Muscle layer of colon (tissue), 2 donors: ENCODE measurements around the gene MINAR1.

Source experiments
- H3K27ac ChIP-seq: one replicate; pipeline ENCODE4 v1.7.0; 2013; ENCODE audit warnings: low read depth, mild to moderate bottlenecking, low read length, moderate library complexity
- H3K27me3 ChIP-seq, 2 donors: one replicate each; pipeline ENCODE4 v1.7.0; 2013; ENCODE audit warnings: low read length in 2 of 2, mild to moderate bottlenecking in 2 of 2; ENCODE audit not compliant: insufficient read depth in 2 of 2, control insufficient read depth in 1 of 2
- H3K36me3 ChIP-seq: one replicate; pipeline ENCODE4 v1.7.0; 2013; ENCODE audit warnings: mild to moderate bottlenecking, low read length; ENCODE audit not compliant: insufficient read depth
- H3K4me1 ChIP-seq: one replicate; pipeline ENCODE4 v1.7.0; 2013; ENCODE audit warnings: mild to moderate bottlenecking, low read length; ENCODE audit not compliant: insufficient read depth
- H3K4me3 ChIP-seq, 2 donors: one replicate each; pipeline ENCODE4 v1.7.0; 2013; ENCODE audit warnings: low read length in 2 of 2, low read depth in 1 of 2, mild to moderate bottlenecking in 1 of 2, moderate library complexity in 1 of 2
- H3K9ac ChIP-seq: one replicate; pipeline ENCODE4 v1.7.0; 2013; ENCODE audit warnings: low read length
- H3K9me3 ChIP-seq: one replicate; pipeline ENCODE4 v1.7.0; 2013; ENCODE audit warnings: mild to moderate bottlenecking, low read length
- donor health status: abdominal sarcoma.
- donor health status: Adenocarcinoma of cecum.

MINAR1 gene

GRCh38 chr15:79478108-79478507, 46.0 kb downstream of the MINAR1 start:
- Histone ChIP-seq H3K27ac (no peak overlapping the region), H3K9me3 (no peaks in the 10 kb centered on the region), H3K4me1 (no peaks in the 10 kb centered on the region), H3K27me3 (no peaks in the 10 kb centered on the region), H3K4me3 (no peak overlapping the region), H3K36me3 (no peaks in the 10 kb centered on the region), H3K9ac (no peak overlapping the region)

DNA sequence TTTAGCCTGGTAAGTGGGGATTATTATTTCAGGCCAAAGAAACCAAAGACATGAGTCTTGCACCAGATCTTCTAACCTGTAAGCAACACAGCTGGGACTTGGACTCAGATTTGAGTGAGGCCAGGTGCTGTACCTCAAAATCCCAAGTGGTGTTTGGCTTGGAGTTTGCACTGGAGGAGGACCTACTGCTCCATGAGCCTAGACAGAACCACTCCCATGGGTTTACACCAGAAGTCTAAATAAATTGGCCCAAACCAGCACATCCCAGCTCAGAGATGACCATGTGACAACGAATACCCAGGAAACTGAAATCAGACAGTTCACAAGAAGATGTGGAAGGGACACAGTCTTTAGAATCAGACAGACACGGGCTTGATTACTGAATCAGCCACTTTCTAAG, 47.5 kb downstream of the MINAR1 start:
- no peak overlapping the region for H3K4me3 ChIP-seq

GRCh38 chr15:79481793-79482192, 49.7 kb downstream of the MINAR1 start:
- no peak overlapping the region for H3K9ac ChIP-seq
- no peak overlapping the region for H3K27ac ChIP-seq
- no peak overlapping the region for H3K4me3 ChIP-seq
- no peaks in the 10 kb centered on the region for H3K4me1 ChIP-seq
- H3K9me3 ChIP-seq: no peaks in the 10 kb centered on the region
- H3K36me3 ChIP-seq: no peaks in the 10 kb centered on the region
- no peaks in the 10 kb centered on the region for H3K27me3 ChIP-seq

More for the DNA sequence above, 47.5 kb downstream of the MINAR1 start:
- no peak overlapping the region for H3K27ac ChIP-seq
- no peaks in the 10 kb centered on the region for H3K27me3 ChIP-seq
- no peaks in the 10 kb centered on the region for H3K36me3 ChIP-seq
- no peaks in the 10 kb centered on the region for H3K9me3 ChIP-seq
- H3K4me1 ChIP-seq: no peaks in the 10 kb centered on the region
- no peak overlapping the region for H3K9ac ChIP-seq
